ENCODE results near the gene IL1R1.

The IL1R1 gene

DNA sequence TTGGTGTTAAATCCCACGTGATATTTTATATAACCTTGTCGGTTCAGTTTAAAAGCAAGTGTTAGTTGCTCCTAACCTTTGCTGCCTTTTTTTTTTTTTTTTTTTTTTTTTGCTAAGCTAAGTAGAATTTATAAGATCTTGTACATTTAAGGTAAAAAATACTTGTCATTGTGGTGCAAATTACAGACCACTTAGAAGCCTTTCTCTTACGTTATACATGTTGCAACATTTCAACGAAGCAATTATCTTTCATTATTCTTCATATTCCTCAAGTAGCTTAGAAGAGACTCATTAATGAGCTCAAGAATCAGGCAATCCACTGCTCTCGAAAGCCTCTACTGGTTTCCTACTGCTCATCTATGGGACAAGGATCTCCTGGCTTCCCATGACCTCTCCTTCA, 29.4 kb downstream of the IL1R1 start:
- DNase-seq (ENCODE audit: low spot score), result no peak

DNA sequence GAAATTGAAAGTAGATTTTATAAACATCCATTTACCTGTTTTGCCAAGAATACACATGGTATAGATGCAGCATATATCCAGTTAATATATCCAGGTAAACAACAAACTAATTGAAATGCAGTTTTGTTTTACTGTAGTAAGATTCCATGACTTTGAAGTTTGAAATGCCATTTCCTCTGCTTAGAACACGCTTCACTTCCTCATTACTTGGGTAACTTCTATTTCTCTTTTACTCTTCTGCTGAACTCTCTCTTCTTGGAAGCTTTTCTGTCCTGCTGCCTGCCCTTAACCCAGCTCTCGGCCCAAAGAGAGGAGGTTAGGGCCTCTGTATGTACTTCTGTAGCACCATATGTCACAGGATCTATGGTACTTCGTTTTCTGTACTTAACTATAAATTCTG, 30.2 kb downstream of the IL1R1 start:
- DNase-seq (ENCODE audit: low spot score), result no peak

GRCh38 chr2:102176172-102176571, 33.6 kb downstream of the IL1R1 start:
- DNase-seq (ENCODE audit: low spot score), result no peak

DNA sequence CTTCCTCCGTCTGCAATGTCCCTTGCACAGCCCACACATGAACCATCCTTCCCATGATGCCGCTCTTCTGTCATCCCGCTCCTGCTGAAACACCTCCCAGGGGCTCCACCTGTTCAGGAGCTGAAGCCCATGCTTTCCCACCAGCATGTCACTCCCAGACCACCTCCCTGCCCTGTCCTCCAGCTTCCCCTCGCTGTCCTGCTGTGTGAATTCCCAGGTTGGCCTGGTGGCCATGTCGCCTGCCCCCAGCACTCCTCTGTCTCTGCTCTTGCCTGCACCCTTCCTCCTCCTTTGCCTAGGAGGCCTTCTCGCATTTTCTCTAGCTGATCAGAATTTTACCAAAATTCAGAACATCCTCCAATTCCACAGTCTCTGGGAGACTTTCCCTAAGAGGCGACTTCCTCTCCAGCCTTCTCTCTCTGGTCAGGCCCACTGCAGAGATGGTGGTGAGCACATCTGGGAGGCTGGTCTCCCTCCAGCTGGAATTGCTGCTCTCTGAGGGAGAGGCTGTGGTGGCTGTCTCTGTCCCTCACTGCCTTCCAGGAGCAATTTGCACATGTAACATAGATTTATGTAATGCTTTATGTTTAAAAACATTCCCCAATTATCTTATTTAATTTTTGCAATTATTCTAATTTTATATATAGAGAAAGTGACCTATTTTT, 35.4 kb downstream of the IL1R1 start:
- no peak for DNase-seq (ENCODE audit: low spot score)

DNA sequence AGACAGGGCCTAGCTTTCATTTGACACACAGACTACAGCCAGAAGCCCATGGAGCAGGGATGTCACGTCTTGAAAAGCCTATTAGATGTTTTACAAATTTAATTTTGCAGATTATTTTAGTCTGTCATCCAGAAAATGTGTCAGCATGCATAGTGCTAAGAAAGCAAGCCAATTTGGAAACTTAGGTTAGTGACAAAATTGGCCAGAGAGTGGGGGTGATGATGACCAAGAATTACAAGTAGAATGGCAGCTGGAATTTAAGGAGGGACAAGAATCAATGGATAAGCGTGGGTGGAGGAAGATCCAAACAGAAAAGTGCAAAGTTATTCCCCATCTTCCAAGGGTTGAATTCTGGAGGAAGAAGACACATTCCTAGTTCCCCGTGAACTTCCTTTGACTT, 36.5 kb downstream of the IL1R1 start:
- no peak for DNase-seq (ENCODE audit: low spot score)

GRCh38 chr2:102179788-102180686, 37.5 kb downstream of the IL1R1 start:
- no peak for DNase-seq (ENCODE audit: low spot score)

DNA sequence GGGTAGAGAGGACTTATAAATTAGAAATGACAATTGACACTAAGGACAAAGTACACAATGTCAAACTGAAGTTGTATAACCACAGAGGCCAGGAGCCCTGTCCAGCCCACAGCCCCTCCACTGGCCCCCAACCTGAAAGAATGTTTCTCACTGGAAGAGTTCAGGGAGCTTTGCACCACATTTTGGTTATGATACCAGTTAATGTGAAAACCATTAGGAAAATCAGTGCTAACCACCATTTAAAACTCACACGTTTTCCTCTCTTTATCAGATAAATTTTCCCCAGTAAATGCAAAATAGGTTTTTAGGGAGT, 38.1 kb downstream of the IL1R1 start:
- no peak for DNase-seq (ENCODE audit: low spot score)

DNA sequence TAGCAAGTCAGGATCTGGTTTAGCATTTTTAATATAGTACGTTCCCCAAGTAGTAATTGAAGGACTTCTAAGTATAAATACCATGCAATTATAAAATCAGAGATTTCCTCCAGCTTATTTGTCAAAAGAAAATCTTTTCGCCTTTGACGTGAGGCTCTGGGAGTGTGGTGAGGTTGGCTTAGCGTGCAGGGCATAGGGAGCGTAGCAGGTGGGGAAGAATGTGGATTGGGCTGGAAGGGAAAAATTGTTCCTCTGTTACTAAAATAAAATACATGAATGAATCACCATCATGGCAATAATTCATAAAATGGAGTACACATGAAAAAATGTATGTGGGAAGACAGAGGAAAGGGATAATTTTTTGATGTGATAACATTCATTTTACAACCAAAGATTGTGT, 38.8 kb downstream of the IL1R1 start:
- no peak for DNase-seq (ENCODE audit: low spot score)

DNA sequence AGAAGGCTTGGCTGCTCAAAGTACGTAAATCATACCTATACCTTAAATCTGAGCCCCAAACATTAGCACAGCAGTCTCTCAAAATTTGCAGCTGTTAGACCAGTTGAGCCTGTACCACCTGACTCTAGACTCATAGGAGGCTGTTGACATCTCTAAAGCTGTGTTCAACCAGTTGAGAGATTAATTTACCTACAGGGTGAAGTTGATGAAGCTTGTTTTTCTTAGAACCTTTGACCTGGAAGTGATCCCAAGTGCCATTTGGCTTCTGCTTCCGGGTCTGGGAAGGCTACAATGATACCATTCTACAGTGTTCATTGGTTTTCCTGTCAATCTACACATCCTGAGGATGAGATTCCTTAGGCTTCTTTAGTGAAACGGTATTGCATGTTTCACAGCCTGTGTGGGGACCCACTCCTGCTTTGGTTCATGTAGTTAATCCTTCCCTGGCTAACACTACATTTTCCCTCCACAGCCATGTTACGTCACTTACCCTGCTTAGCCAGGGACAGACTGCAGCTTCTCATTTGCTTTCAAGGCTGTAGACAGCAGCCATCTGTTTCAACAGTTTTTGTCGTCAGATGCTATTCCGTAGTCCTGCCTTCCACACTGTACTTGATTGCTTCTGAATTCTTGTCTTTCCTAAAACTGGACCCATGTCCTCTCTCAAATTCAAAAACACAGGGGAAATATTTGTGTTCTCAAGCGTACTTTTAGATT, 39.5 kb downstream of the IL1R1 start:
- DNase-seq (ENCODE audit: low spot score), result no peak

- DNase-seq (ENCODE audit: low spot score), result no peak
These were observed 41.5 kb downstream of the IL1R1 start for GRCh38 chr2:102184018-102184417.

DNA sequence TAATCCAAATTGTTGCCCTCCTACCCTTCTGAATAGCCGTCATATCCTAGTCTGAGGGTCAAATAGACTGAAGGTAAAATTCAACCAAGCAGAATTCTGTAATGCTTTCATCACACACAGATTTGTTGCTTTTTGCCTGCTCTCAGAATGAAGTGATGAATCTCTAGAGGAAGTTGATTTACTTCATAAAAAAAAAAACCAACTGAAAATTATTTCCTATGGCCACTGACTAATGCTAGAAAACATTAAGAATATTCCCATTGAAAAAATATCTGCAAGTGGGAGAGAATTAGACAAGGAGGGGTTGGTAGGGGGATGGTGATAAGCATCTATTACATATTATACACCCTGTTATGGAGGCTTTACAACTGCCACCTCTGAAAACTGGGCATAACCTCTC, 42.0 kb downstream of the IL1R1 start:
- DNase-seq (ENCODE audit: low spot score), result no peak

DNA sequence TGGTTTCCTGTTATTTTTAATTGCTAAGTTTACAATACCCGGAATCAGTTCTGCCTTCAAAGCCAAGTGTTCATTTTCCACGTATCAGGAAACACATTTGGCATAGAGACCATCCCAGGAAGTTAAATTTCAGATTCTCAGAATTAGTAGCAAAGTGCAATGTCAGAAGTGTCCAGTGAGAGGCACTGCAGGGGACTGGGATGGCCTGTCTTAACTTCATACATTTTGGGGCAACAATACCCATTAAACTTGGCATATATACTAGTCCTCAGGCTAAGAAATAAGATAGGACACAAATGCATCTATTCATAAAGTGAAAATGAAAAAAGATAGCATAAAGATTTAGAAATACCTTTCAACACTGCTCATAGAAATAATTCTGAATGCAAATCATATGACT, 42.8 kb downstream of the IL1R1 start:
- DNase-seq (ENCODE audit: low spot score), result peak; percentile 9

DNA sequence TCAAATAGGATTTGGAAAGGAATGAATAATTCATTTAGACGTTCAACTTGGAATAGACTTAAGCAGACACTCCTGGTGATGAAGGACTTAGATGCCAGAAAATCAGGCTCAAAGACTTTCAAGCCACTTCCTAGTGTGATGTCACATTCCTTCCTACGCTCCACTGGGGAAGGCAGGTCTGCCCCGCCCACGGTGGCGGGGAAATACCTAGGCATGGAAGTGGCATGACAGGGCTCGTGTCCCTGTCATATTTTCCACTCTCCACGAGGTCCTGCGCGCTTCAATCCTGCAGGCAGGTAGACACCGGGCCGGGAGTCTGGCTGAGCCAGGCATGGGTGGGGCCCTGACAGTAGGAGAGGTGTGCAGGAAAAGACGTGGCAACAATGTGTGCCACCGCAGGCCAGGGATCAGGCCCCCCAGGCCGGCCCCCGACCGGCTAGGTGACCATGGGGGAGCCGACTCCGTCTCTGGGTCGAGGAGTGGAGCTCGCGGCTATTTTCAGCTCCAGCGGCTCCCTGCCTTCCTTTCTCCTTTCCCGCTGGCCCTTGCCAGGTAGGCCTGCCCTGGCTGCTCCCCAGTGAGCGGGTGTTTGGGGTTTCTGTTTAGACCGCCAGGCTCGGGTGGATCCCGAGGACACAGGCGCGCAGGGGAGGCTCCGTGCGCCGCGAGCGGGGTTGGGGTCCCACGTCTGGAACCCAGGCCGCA, 44.4 kb downstream of the IL1R1 start, which contains the start of gene IL1RL2:
Gene IL1RL2, plus strand, starts transcription at position 233 of the 705 bp plus-strand sequence. CDS start 845 bp downstream, outside the sequence.
- no peak for DNase-seq (ENCODE audit: low spot score)

- DNase-seq (ENCODE audit: low spot score), result no peak
These were observed 45.1 kb downstream of the IL1R1 start for GRCh38 chr2:102187496-102188150.

- DNase-seq (ENCODE audit: low spot score), result no peak
These were observed 48.0 kb downstream of the IL1R1 start for GRCh38 chr2:102190430-102191107.

DNA sequence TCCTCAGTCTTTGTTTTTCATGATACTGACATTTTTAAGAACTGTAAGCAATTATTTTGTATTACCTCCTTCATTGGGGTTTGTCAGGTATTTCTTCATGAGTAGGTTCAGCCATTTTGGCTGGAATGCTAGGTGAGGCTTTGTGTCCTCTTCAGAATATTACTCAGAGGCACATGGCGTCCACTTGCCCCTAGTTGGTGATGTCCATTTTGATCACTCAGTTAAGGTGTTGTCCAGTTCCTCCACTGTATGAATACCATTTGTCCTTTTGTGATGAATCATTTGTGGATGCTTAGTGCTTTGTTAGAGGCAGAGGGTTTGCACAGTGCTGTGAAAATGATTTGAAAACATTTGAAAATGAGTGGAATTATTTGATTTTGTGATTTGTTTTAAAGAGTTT, 49.0 kb downstream of the IL1R1 start:
- DNase-seq (ENCODE audit: low spot score), result no peak

- DNase-seq (ENCODE audit: low spot score), result no peak
These were observed 50.5 kb downstream of the IL1R1 start for GRCh38 chr2:102193074-102193473.

DNA sequence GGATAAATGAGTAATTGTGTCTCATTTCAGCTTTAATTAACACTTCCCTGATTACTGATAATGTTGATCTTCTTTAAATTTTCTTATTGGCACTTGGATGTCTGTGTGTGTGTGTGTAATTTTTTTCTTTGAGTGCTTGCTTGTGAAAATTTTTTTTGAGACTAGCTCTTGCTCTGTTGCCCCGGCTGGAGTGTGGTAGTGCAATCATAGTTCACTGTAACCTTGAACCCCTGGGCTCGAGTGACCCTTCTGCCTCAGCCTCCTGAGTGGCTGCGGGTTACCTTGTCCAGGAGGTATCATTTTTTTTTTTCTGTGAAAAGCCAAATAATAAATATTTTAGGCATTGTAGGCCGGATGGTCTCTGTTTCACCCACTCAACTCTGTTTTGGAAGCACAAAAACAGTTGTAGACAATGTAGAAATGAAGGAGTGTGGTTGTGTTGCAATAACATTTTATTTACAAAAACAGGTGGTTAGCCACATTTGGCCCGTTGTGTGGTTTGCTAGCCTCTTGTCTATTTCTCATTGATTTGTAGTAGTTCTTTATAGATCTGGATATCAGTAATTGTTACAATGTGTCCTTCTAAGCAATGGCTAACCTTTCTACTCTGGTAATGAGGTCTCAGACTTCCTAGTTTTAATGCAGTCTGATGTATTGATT, 52.2 kb downstream of the IL1R1 start:
- DNase-seq (ENCODE audit: low spot score), result no peak

DNA sequence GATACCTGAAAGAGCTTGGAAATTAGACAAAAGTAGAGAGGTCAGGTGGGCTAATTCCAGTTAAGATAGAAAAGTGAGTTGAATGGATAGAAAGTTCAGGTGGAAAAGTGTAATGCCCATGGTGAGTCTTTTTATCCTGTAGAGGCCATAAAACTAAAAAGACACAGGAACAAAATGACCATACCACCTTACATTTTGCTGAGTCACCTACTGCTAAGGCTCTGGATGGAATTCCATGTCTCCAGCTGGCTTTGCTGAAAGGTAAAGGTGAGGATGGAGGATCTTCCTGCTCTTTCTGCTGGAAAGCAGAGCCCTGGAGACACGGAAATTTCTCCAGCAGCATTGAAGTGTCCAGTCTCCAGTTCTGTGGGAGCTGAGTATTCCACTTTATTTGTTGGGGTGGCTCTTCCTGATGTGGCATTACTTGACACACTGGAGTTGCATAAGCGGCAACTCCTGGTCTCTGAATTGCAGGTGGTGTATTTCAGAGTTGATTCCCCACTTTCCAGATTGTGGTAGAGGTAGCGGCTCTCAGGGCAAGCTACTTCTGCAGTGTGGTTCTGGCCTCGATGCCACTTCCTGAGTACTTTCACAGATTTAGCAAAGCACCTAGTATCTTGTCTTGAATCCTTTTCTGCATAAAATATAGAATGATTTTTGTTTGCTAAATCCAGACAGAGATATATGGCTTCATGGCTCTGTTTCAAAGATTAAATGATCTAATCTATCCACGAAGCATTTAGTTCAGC, 55.0 kb downstream of the IL1R1 start:
- DNase-seq (ENCODE audit: low spot score), result no peak

GRCh38 chr2:102200539-102200938, 58.0 kb downstream of the IL1R1 start:
- DNase-seq (ENCODE audit: low spot score), result no peak
